Endothelial cell (in vitro differentiated cells): ENCODE data around the gene NAIF1. TPM values are rescaled to one million over a fixed set of nuclear protein-coding genes. Genes with fewer than 3 reads are reported as not detected.
A peak's percentile ranks its signal among the peaks of the same experiment; 100 is the strongest.

Experiments
- DNase-seq: peaks from one replicate; pipeline ENCODE4 v3.0.0; 2021; ENCODE audit warnings: low spot score
- H3K27ac Mint-ChIP-seq: one replicate; pipeline ENCODE4 v1.8.0; 2021; ENCODE audit warnings: mixed read lengths, inconsistent platforms; ENCODE audit not compliant: unreplicated experiment
- H3K27me3 Mint-ChIP-seq: one replicate; pipeline ENCODE4 v1.8.0; 2021; ENCODE audit warnings: mild to moderate bottlenecking, moderate library complexity, mixed read lengths, inconsistent platforms; ENCODE audit not compliant: unreplicated experiment
- H3K36me3 Mint-ChIP-seq: one replicate; pipeline ENCODE4 v1.8.0; 2021; ENCODE audit warnings: mild to moderate bottlenecking, low read depth, mixed read lengths, inconsistent platforms; ENCODE audit not compliant: unreplicated experiment
- H3K4me1 Mint-ChIP-seq: one replicate; pipeline ENCODE4 v1.8.0; 2021; ENCODE audit warnings: mild to moderate bottlenecking, mixed read lengths, inconsistent platforms; ENCODE audit not compliant: unreplicated experiment
- H3K4me3 Mint-ChIP-seq: one replicate; pipeline ENCODE4 v1.8.0; 2021; ENCODE audit warnings: mild to moderate bottlenecking, mixed read lengths, inconsistent platforms; ENCODE audit not compliant: unreplicated experiment
- H3K9me3 Mint-ChIP-seq: one replicate; pipeline ENCODE4 v1.8.0; 2021; ENCODE audit warnings: mixed read lengths, inconsistent platforms; ENCODE audit not compliant: unreplicated experiment
- total RNA-seq: library from RNA; stranded (reverse); fragmentation: NEBNext Ultra II Directional; extraction: Animal tissue kit (Norgen Biotek cat#: 25700); gene quantifications from one replicate; pipeline ENCODE4 v1.2.1, GENCODE V29; 2021; ENCODE audit not compliant: unreplicated experiment
- TF ChIP-seq, protein P1 (sequence below): fragments of 200-600 bp; sonication (generic); IDR thresholded peaks from one replicate; pipeline ENCODE4 v1.5.0; 2021; ENCODE audit warnings: antibody characterized with exemption; ENCODE audit not compliant: unreplicated experiment

The NAIF1 gene
- total RNA-seq, 1 donor from 2014 or later, result 9.9 TPM

DNA sequence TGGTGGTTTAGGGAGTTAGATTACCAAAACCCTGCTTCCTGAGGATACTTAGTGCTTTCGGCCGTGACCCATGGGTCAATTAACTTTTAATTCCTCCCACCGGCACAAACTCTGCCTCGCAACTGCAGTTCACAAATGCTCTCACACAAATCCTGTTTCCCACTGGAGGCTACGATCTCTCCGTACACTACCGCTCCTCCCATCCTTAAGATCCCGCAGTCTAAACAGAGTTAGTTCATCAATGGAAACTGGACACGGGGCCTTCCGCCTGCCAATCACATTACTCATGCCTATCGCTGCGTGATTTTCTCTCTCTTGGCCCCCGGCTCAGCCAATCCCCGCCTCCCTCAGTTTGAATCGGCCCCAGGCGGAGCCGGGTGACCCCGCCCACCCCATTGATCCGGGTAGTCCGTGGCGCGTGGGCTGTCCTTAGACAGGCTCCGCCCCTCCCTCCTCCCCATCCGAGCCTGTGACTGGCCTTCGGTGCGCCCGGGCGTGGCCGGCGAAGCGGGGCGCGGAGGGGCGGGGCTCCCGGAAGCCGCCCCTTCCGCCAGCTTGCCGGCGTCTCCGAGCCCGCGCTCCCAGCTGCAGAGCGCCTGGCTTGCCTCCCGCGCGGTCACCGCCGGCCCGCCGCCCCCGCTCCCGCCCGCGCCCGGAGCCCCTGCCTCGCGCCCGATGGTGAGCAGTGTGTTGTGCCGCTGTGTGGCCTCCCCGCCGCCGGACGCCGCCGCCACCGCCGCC lies 695 bp upstream of the NAIF1 start, which contains the start of gene SLC25A25:
Gene SLC25A25 (plus strand): TSS at position 588 of the 741 bp plus-strand sequence. CDS start 88 bp downstream, at position 676.
- peaks cover 4% of the 10 kb centered on the region for H3K36me3 Mint-ChIP-seq
- no peaks in the 10 kb centered on the region for H3K9me3 Mint-ChIP-seq
- peak; percentile 100 for DNase-seq
- peaks cover 33% of the 10 kb centered on the region for H3K4me1 Mint-ChIP-seq
- peak within 1 kb of the TSS; percentile 79 for H3K27ac Mint-ChIP-seq
- H3K27me3 Mint-ChIP-seq, result peaks cover 9% of the 10 kb centered on the region
- TF ChIP-seq, protein P1, sequence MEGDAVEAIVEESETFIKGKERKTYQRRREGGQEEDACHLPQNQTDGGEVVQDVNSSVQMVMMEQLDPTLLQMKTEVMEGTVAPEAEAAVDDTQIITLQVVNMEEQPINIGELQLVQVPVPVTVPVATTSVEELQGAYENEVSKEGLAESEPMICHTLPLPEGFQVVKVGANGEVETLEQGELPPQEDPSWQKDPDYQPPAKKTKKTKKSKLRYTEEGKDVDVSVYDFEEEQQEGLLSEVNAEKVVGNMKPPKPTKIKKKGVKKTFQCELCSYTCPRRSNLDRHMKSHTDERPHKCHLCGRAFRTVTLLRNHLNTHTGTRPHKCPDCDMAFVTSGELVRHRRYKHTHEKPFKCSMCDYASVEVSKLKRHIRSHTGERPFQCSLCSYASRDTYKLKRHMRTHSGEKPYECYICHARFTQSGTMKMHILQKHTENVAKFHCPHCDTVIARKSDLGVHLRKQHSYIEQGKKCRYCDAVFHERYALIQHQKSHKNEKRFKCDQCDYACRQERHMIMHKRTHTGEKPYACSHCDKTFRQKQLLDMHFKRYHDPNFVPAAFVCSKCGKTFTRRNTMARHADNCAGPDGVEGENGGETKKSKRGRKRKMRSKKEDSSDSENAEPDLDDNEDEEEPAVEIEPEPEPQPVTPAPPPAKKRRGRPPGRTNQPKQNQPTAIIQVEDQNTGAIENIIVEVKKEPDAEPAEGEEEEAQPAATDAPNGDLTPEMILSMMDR, result no peak
- H3K4me3 Mint-ChIP-seq, result peak within 1 kb of the TSS; percentile 93

DNA sequence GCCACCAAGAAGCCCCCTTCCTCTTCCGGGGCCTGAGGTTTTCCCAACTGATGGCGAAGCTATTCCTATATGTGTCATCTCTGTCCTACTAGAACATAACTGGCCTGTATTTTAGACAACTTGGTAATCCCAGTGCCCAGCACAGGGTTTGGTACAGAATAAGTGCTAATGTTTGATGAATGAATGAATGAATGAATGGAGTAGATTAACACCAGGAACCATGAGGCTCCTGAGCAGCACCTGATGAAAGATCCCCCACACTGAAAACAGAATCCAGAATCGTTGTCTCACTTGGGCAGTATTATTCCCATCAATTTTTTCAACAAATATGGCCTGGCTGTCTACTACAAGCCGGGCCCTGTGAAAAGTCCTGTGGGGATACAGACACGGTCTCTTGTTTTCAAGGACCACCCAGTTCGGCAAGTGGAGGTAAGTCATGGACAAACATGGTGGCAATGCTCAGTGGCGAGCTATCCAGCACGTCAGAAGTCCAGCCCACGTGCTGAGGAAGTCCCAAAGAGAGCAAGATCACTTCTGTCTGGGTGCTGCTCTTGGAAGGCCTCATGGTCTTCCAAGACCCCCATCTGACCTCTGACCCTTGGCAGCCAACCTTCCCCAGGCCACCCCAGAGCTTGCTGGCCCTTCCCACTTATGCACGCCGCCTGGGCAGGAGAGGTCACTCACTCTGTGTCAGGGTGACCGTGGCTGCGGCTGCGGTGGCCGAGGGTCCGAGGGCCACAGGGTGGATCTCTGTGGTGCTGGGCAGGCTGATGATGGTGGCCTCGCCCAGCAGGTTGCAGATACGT lies 1.0 kb downstream of the NAIF1 start:
- Mint-ChIP-seq H3K36me3 (peaks cover 12% of the 10 kb centered on the region), H3K4me1 (peaks cover 25% of the 10 kb centered on the region)

DNA sequence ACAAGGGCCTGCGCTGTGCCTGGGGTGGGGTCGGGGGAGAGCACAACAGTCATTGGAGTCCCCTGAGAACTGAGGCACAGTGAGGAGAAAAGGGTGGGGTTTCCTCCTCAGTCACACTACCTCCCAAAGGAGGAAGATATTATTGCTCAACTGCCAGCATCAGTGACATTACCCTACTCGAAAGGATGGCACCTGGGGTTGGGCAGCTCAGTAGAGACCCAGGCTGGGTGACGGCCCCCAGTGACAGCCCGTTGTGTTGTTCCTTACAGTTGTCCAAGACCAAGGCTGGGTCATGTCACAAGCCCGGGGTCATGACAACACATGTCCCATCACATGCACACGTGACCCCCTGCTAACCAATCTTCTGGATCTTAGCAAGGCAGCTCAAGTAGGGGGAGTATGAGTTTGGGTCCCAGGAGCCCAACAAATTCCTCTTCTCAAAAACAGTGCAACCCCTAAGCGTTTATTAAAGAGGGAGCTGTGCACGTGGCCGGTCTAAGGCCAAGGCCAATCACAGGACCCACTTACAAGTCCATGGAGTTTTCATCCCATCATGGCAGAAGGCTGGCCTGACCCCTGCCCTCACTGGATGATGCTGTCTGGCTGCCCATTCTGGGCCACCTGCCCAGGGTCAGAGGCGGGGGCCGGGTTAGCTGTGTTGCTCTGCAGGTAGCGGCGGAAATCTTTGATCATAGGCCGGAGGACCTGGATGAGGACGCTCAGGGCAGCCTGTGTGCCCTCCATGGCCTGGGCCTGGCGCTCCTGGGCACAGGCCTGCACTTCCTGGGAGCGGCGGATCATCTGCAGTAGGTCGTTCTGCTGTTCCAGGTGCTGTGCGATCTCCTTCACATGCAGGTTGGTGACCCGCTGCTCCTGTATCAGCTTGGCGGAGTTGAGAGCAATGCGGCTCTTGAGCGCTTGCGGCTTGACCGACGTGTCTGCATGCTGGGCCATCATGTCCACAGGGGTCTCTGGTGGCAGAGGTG lies 4.0 kb downstream of the NAIF1 start:
- no peaks in the 10 kb centered on the region for H3K9me3 Mint-ChIP-seq
- H3K36me3 Mint-ChIP-seq, result peaks cover 12% of the 10 kb centered on the region
- no peak for DNase-seq
- H3K4me3 Mint-ChIP-seq, result no peak overlapping the region
- H3K27ac Mint-ChIP-seq, result no peak overlapping the region
- H3K27me3 Mint-ChIP-seq, result peaks cover 5% of the 10 kb centered on the region
- peaks cover 13% of the 10 kb centered on the region for H3K4me1 Mint-ChIP-seq
- TF ChIP-seq, protein P1, result no peak

More for the DNA sequence above, 1.0 kb downstream of the NAIF1 start:
- TF ChIP-seq, protein P1, result no peak
- Mint-ChIP-seq H3K27me3 (peaks cover 7% of the 10 kb centered on the region), H3K9me3 (no peaks in the 10 kb centered on the region), H3K4me3 (peak overlapping the region; percentile 82), H3K27ac (peak overlapping the region; percentile 64)
- no peak for DNase-seq

DNA sequence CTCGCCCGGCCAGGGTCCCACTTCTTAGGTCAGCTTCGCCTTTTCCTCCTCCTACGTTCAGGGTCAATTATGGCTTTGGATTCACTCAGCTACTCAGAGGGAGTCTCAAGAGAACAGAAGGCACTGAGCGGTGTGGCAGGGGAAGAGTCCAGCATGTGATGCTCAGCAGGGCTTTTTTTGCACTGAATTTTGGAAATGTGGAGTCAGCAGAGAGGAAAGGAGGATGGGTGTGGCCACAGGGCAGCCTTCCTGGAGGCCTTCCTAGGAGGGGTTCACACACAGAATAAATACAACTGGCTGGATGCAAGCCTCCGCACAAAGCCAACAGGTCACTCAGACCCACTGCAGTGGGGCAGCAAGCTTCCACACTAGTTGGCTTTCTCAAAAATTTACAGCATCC lies 4.8 kb downstream of the NAIF1 start:
- DNase-seq, result no peak
- Mint-ChIP-seq H3K4me3 (no peak overlapping the region), H3K9me3 (no peaks in the 10 kb centered on the region), H3K36me3 (peaks cover 12% of the 10 kb centered on the region), H3K27me3 (peaks cover 6% of the 10 kb centered on the region), H3K4me1 (peaks cover 13% of the 10 kb centered on the region), H3K27ac (no peak overlapping the region)
- TF ChIP-seq, protein P1, result no peak
